ENCODE measurements around the gene SLA2.
A peak's percentile ranks its signal among the peaks of the same experiment; 100 is the strongest.
"Not testable (repeated sequence)": the region's sequence is repeated elsewhere in the genome, so short reads cannot be mapped to it uniquely, and the experiment has no call there.

The SLA2 gene, protein sequence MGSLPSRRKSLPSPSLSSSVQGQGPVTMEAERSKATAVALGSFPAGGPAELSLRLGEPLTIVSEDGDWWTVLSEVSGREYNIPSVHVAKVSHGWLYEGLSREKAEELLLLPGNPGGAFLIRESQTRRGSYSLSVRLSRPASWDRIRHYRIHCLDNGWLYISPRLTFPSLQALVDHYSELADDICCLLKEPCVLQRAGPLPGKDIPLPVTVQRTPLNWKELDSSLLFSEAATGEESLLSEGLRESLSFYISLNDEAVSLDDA

DNA sequence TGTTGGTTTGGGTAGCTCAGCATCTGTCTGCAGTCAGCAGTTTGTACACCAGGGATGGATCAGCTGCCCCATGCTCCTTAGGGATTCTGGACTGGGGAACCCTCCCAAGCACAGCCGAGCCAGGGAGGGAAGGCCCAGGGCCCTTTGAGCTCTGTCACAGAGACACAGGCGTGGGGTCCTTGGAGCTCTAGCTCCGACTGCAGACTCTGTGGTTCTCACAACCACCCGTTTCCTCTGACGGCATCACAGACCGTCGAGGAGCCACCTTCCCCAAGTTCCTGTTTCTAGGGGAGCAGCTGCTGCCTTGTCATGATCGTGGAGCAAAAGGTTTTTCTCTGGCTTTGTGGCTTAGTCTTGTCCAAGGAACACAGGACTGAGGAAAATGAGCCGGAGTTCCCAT lies at the start of gene SLA2:
TSS of gene SLA2 (minus strand) at position 199 of the 400 bp plus-strand sequence. CDS start 4,861 bp downstream, outside the sequence.
- peak; percentile 51 for DNase-seq (ENCODE audit: low read depth)

DNA sequence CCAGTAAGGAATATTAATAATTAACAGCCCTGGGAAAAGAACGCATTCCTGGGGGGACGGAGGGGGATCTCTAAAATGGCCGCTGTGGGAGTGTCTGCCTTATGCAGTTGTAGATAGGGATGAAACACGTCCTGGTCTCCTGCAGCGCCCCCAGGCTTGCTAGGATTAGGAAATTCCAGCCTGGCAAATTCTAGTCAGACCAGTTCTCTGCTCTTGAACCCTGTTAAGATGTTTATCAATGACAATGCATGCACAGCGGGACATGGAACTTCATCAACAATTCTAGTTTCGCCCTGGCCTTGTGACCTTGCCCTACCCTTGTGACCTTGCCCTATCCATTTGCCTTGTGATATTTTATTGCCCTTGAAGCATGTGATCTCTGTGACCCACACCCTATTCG lies 49.5 kb upstream of the SLA2 start:
- not testable (repeated sequence) for DNase-seq (ENCODE audit: low read depth)

DNA sequence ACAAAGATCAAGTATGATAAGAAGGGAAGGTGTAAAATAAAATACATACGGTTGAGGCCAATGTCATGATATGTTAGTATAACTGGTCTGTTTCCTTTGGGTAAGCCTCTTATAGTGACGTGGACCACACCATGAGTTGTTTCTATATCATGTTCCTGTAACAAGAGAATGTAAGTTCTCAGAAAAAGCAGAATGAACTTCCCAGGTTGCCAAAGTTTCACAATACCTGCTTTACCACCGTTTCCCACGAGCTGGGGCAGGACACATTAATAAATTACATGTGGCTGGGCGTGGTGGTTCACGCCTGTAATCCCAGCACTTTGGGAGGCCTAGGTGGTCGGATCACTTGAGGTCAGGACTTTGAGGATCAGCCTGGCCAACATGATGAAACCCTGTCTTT lies 42.6 kb upstream of the SLA2 start:
- DNase-seq (ENCODE audit: low read depth) = no peak

DNA sequence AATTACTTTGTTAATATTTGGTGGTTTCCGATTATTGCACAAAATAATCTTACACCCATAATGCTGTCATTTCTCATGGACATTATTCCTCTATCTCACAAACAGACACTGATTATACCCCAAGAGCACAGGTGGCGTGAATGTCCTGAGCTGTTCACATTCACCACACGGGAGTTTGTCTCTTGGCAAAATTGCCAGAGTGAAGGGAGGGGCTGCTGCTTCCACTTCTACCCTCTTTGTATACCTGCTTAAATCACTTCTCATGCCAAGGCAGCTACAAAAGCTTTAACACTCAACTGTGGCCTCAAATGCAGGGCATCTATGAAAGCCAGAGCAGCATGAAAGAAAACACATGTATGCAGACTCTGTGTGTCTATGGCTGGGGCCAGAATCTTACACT lies 41.9 kb upstream of the SLA2 start:
- no peak for DNase-seq (ENCODE audit: low read depth)

DNA sequence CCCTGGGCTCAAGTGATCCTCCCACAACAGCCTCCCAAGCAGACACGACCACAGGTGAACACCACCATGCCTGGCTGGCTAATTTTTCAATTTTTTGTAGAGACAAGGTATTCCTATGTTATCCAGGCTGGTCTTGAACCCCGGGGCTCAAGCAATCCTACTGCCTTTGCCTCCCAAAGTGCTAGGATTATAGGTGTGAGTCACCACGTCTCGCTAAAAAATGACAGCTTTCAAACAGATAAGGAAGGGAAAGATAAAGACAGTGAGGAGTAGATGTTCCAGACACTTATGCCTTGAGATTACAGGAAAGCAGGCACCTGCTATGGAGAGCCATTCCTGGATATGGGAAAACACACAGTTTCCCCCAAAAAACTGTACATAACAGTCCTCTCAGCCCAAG lies 40.9 kb upstream of the SLA2 start:
- no peak for DNase-seq (ENCODE audit: low read depth)

DNA sequence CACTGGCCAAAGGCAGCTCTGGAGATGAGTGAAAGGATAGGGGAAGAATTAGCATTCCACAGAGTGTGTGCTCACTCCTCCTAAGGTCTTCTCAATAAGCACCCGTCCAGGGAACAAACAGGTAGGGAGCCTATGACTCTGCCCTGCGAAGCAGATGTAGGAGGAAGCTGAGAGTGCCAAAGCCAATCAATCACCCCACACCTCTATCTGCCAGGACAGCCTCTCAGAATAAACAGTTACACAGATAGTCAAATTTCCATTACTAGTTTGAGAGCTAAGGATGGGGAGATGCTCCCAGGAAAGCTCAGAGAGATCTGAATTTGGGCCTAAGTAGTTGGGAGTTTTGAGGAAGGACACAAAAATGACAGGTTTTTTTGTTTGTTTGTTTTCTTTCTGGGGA lies 40.5 kb upstream of the SLA2 start:
- no peak for DNase-seq (ENCODE audit: low read depth)

DNA sequence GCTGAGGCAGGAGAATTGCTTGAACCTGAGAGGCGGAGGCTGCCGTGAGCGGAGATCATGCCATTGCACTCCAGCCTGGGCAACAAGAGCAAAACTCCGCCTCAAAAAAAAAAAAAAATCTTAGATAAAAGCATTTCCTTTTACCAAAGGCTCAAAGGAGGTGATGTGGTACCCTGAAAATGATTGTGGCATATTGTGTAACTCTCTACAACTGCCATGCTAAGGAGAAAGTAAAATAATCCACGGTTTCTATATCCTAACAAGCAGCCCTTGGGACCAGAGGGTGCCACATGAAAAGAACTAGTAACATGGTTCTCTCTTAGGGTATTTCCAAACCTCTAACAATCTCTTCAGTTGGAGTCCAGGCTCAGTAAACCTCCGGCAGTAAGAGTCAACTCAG lies 38.8 kb upstream of the SLA2 start:
- DNase-seq (ENCODE audit: low read depth) = no peak

DNA sequence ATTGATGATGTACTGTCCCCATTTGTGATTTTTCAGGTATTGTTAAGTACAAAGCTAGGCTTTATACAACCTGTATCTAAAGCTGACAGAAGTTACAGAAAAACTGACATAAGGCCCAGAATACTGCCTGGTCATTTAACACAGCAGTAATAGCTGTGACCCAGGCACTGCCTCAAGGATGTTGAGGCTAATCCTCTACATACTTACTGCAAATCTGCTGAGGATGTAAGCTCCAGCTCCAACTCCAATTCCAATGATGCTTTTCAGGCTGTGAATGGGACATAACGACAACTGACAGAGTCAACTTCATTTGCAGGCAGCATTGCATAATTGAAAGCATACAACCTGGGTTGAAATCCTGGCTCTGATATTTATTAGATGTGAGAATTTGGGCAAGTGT lies 36.3 kb upstream of the SLA2 start:
- no peak for DNase-seq (ENCODE audit: low read depth)

DNA sequence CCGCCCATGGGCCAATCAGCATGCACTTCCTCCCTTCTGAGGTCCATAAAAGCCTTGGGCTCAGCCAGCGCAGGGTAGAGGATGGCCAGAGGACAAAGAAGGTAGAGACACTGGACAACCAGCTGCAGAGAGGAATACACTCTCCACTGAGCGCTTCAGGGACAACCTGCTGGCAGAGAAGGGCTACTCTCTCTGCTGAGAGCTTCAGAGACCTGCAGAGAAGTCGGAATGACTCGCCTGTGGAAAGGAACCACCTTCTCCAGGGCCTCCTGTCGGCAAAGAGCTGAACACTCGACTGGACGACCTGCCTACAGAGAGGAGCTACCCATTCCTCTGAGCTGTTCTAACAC lies 31.4 kb upstream of the SLA2 start:
- no peak for DNase-seq (ENCODE audit: low read depth)

DNA sequence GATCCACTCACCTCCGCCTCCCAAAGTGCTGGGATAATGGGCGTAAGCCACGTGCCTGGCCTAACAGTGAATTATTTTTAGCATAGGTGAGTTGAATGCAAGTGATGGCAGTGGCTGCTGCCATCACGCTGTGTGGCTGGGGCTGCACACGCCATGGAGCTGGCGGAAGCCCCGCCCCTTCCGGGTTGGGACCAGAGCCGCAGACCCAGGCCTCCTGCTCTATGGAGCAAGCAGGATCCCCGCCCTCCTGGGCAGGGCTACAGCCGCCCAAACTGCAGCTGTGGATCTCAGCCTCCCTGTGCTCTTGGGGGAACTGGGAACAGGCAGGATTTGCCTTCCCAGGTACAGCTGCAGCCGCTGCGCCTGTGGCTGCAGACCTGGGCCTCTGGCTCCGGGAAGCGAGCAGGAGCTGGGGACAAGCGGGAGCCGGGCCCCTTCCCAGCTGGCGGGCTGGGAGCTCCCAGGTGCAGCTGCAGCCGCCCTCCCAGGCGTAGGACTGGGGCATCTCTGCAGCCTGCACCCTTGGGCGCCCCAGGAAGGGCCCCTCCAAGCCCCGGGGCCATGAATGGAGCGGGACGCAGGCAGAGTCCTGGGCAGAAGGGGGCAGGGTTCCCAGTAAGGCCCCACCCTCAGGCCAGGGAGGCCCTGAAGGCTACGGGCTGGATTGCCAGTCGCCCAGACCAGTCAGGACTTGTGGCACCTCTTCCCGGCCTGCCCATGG lies 30.9 kb upstream of the SLA2 start:
- no peak for DNase-seq (ENCODE audit: low read depth)

DNA sequence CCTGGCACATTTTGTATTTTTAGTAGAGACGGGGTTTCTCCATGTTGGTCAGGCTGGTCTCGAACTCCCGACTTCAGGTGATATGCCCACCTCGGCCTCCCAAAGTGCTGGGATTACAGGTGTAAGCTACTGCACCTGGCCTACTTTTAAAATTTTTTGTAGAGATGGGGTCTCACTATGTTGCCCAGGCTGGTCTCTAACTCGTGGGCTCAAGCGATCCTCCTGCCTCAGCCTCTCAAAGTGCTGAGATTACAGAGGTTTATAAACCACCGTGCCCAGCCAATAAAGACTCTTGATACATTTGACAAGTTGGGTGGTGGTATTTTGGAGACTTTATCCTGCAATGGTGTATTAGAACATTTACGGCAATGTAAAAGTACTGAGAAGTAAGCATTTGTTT lies 29.5 kb upstream of the SLA2 start:
- DNase-seq (ENCODE audit: low read depth) = not testable (repeated sequence)

DNA sequence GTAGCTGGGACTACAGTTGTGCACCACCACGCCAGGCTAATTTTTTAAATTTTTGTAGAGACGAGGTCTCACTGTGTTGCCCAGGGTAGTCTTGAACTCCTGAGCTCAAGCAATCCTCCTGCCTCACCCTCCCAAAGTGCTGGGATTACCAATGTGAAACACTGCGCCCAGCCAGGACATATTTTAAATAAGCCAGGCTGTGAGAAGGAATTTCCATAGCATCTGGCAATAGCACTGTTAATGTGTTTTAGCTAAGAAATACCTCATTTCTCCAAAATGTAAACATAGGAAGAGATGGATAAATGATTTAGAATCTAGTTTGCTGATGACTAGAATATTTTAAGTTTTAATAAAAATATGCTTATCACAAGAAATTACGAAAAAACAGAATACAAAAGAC lies 27.0 kb upstream of the SLA2 start:
- no peak for DNase-seq (ENCODE audit: low read depth)

DNA sequence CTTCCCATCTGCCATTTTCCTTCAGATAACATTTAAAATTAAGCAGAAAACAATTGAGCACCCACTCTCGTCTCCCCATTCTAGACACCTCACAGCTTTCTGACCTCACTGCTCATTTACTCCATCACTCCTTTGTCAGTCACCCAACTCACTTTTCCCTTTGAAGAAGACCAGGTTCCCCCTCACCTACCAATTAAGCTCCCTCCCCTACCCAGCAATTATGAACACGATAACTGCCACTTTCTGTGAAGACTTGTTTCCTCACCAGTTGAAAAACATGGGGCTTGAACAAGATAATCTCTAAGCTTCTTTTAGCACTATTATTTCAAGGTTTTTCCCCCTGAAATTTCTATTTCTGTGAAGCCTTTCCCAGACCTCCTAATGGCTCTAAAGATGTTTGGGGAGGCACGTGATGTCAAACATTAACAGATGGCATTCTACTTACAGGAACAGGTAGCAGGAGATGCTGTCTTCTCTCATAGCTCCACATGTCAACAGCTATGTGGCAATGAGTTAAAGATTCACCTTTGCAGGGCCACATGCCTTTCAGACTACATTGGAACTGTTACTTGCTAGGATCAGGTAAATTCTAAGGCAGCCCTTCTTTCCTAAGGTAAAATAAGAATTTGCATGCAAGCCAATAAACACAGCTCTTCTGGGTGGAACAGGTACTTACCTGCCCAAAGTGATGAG lies 24.8 kb upstream of the SLA2 start:
- DNase-seq (ENCODE audit: low read depth) = no peak

DNA sequence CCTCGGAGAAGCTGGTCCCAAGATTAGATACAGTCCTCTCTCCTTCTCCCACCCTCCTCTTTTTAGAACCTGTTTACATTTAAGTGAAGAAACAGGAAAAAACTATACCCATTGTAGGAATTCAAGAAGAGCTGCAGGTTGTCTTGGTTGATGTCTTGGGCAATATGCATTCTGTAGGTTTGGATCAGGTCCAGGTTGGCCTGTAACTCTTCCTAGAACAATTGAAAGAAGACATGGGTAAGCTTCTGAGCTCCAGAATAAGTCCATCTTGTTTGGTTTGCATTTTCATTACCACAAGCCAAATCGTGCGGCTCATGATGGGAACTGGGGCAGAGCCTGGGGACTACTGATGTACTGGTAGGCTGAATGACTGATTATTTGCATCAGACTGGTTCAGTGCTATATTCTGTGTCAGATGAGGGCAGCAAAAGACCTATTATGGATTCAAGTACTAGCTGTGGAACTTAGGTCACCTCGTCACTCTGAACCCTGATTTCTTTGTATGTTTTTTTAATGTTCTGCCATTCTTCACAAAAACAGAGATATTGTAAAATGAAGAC lies 20.3 kb upstream of the SLA2 start:
- DNase-seq (ENCODE audit: low read depth) = no peak

DNA sequence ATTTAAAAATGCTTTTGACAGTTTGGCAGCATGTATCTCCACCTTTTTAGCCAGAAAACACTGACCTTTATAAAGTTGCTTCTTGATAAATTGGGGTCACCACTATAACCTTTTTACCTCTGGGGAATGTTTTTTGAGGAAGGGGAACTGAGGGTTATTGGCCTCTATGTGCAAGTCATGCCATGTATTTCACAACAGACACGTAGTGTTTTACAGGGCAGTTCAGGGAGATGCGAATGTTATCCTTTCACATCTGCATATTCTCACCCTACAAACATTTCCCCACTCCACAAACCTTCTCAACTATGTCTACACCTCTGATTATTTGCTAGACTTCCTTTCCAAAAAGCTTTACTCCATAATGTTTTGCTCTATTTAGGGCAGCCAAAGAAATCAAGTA lies 17.0 kb upstream of the SLA2 start:
- no peak for DNase-seq (ENCODE audit: low read depth)

DNA sequence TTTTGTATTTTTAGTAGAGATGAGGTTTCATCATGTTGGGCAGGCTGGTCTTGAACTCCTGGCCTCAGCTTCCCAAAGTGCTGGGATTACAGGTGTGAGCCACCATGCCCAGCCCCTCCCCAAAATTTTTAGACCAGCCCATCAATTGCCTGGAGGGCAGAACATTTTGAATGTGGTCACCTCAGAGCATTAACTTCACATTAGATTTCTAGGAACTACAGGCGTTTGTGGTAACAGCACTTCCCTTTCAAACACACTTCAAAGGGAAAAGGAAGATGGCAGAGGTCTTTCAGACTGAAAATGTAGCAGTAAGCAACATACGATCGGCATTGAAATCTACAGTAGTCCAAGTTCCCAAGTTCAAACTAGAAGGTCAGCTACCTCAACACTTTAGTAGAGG lies 12.3 kb upstream of the SLA2 start:
- DNase-seq (ENCODE audit: low read depth) = no peak

DNA sequence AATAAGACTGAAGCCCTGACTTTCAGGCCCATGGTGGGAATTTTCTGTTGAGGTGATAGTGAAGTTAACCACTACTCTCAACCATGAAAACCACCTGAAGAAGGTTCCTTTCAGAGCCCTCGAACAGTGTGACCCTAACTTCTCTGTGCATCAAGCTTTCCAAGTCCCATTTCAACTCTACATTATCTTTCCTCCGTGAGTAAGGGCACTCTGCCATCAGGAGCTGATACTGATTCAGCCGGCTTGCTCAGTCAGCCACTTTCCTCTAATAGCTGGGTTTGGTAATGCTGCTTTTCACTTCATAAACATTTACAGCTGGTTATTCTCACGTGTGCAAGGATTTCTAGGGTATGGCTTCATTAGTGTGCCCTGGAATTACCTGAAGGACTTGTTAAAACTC lies 10.7 kb upstream of the SLA2 start:
- no peak for DNase-seq (ENCODE audit: low read depth)

DNA sequence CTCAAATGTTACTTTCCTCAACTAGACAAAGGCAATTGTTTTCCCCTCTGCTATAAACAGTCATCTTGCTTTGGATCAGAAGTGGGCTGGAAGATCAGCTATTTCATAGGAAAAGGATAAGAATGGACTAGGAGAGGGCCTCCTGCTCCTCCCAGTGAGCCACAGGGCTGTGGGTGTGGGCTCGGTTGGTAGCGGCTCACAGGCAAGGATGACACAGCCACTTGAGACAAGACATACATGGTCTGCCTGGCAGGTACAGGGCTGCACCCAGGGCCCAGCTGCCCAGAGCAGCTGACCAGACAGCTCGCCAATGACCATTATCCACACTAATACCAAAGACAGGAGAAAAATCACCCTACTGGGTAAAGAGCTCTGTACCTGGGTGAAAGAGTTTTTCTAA lies 9.0 kb upstream of the SLA2 start:
- DNase-seq (ENCODE audit: low read depth) = no peak

DNA sequence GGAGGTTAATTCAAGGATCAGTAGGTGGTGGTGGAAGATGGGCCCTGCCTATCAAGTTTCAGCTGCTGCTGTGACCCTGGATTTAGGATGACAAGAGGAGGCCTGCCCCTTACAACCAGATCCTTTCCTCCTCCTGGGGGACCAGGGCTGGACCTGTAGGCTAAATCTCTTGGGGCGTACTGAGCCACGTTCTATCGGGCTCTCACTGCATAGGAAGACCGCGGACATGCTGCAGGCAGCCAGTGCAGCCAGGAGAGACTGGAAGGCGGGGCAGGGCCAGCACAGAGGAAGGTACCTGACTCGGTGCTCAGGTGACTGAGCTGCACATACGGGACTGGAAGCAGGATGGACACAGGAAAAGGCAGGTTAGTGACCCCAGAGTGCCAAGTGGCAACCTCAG lies 8.5 kb upstream of the SLA2 start:
- DNase-seq (ENCODE audit: low read depth) = no peak

DNA sequence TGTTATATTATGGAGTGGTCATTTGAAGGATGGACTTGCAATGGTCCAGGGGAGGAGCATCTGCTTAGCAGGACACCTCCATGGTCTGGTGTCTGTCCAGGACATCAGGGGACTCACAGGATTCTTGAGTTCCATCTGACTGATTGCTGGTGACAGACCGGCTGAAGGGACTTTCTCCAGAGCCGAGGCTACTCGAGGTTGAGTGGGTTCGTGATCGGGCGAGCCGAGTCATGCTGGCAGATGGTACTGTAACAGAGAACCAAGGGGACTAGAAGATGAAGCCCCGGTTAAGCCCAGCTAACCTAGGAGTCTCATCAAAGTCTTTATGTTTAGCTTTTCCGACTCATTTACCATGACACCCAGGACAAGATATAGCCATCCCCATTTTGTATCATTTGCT lies 7.5 kb upstream of the SLA2 start:
- DNase-seq (ENCODE audit: low read depth) = no peak

DNA sequence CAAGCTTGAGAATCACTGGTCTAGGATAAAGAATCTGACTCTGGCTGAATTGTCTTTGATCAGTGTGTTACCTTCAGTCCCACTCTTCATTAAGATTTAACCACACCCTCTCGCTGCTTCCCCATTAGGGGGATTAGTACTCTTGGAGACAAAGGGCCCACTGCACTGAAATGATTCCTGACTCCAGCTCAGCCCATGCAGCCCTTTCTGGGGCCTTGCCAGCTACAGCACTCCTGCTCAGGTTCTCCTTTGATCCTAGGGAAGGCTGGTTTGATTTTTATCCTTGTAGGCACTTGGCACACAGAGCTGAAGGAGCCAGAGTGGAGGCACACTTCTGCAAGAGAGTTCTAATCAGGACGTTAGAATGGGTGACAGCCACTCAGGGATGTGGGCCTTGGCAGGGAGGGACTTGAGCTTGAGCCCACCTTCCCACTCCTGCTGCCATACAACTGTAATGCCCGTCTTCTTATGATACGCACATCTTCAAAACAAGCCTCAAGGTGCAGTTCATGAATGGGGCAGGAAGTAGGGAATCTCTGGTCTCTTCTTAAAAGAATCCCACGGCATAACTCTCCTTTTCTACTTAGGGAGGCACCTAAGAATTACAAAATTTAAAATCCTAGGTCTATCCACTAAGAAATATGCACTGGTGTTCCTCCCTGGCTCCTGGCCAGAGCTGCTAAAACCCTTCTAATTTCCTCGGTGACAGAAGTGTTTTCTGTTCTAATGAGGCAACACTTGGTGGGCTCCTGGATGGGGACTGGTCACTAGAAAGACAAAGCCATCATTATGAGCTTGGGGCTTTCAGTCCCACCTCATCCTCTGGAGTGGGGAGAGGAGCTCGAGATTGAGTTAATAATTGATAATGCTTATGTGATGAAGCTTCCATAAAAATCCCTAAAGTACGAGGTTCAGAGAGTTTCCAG lies 1.5 kb upstream of the SLA2 start:
- no peak for DNase-seq (ENCODE audit: low read depth)

DNA sequence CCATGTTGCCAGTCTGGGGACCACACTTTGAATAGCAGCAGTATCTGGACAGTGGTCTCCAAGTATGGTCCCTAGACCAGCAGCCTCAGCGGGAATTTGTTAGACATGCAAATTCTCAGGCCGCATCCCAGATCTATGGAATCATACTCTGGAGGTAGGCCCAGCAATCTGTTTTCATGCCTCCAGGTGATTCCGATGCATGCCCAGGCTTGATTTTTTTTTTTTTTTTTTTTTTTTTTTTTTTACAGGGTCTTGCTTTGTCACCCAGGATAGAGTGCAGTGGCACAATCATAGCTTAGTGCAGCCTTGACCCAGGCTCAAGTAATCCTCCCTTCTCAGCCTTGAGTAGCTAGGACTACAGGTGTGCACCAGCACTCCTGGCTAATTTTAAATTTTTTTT lies 682 bp upstream of the SLA2 start:
- no peak for DNase-seq (ENCODE audit: low read depth)

Measured in activated T-helper 1 cell treated with Interleukin-2 at 50 U/mL for 16 hours (primary cell).